ENCODE results near the gene KMT2B. TPM values are rescaled to one million over a fixed set of nuclear protein-coding genes. Genes with fewer than 3 reads are reported as not detected.

The KMT2B gene
- total RNA-seq, 3 donors from 2014 or later = 64.1 to 74.8 (median 74.5) TPM

Other genes starting within 250 kb of the KMT2B start
- gene KRTDAP, start 227.5 kb upstream of the KMT2B start, total RNA-seq = not detected
- 1 to 10 TPM in 1 of 3 donors, under 1 TPM in 2; 0.49 to 1.3 (median 0.95) TPM for gene DMKN, start 204.4 kb upstream of the KMT2B start, total RNA-seq
- not detected for gene SBSN, start 189.7 kb upstream of the KMT2B start, total RNA-seq
- gene GAPDHS, start 184.5 kb upstream of the KMT2B start, total RNA-seq = not detected
- 100 to 1,000 TPM; 111 to 148 (median 115) TPM for gene TMEM147, start 172.4 kb upstream of the KMT2B start, total RNA-seq
- gene ATP4A, start 154.3 kb upstream of the KMT2B start, total RNA-seq = not detected
- gene PMIS2, start 131.8 kb upstream of the KMT2B start, total RNA-seq = not detected
- gene HAUS5, start 105.3 kb upstream of the KMT2B start, total RNA-seq = 10 to 100 TPM; 39.2 to 48.1 (median 41.3) TPM
- gene RBM42, start 89.0 kb upstream of the KMT2B start, total RNA-seq = 100 to 1,000 TPM; 136 to 153 (median 139) TPM
- gene ETV2, start 76.3 kb upstream of the KMT2B start, total RNA-seq = 1 to 10 TPM in 1 of 3 donors, under 1 TPM in 2; 0.16 to 1.2 (median 0.56) TPM
- 100 to 1,000 TPM; 462 to 480 (median 465) TPM for gene COX6B1, start 69.7 kb upstream of the KMT2B start, total RNA-seq
- under 1 TPM; 0.22 to 0.26 (median 0.23) TPM for gene UPK1A, start 51.5 kb upstream of the KMT2B start, total RNA-seq
- 100 to 1,000 TPM in 2 of 3 donors, 10 to 100 TPM in 1; 90.8 to 136 (median 101) TPM for gene ZBTB32, start 13.4 kb upstream of the KMT2B start, total RNA-seq
- gene IGFLR1, start 24.4 kb downstream of the KMT2B start, total RNA-seq = 10 to 100 TPM; 24.0 to 32.7 (median 29.8) TPM
- 10 to 100 TPM; 18.9 to 25.2 (median 19.4) TPM for gene U2AF1L4, start 27.4 kb downstream of the KMT2B start, total RNA-seq
- gene PSENEN, start 27.6 kb downstream of the KMT2B start, total RNA-seq = 10 to 100 TPM; 46.1 to 49.3 (median 47.9) TPM
- 1 to 10 TPM; 5.8 to 6.4 (median 6.4) TPM for gene LIN37, start 30.6 kb downstream of the KMT2B start, total RNA-seq
- gene HSPB6, start 39.0 kb downstream of the KMT2B start, total RNA-seq = under 1 TPM; 0.22 to 0.46 (median 0.37) TPM
- gene PROSER3, start 40.2 kb downstream of the KMT2B start, total RNA-seq = 10 to 100 TPM; 27.2 to 33.7 (median 27.3) TPM
- 1 to 10 TPM; 5.5 to 6.9 (median 6.2) TPM for gene ARHGAP33, start 57.6 kb downstream of the KMT2B start, total RNA-seq
- gene PRODH2, start 94.8 kb downstream of the KMT2B start, total RNA-seq = not detected
- gene NPHS1, start 134.5 kb downstream of the KMT2B start, total RNA-seq = under 1 TPM in 2 of 3 donors, not detected in 1; 0.13 to 0.16 TPM
- under 1 TPM; 0.24 to 0.92 (median 0.86) TPM for gene KIRREL2, start 138.9 kb downstream of the KMT2B start, total RNA-seq
- under 1 TPM in 2 of 3 donors, not detected in 1; 0.24 to 0.34 TPM for gene APLP1, start 150.6 kb downstream of the KMT2B start, total RNA-seq
- 100 to 1,000 TPM; 138 to 149 (median 142) TPM for gene NFKBID, start 182.5 kb downstream of the KMT2B start, total RNA-seq
- gene HCST, start 184.5 kb downstream of the KMT2B start, total RNA-seq = 10 to 100 TPM; 22.6 to 37.1 (median 24.0) TPM
- under 1 TPM in 2 of 3 donors, not detected in 1; 0.52 to 0.69 TPM for gene TYROBP, start 190.3 kb downstream of the KMT2B start, total RNA-seq
- gene LRFN3, start 218.4 kb downstream of the KMT2B start, total RNA-seq = 10 to 100 TPM; 14.1 to 15.3 (median 14.4) TPM

All from activated T-cell treated with anti-CD3 and anti-CD28 coated beads, Interleukin-2, amount 50 U/mL, for 4 hours (primary cell).